ENCODE measurements around the gene DPPA2. TPM values are rescaled to one million over a fixed set of nuclear protein-coding genes. Genes with fewer than 3 reads are reported as not detected.

Gene DPPA2, protein sequence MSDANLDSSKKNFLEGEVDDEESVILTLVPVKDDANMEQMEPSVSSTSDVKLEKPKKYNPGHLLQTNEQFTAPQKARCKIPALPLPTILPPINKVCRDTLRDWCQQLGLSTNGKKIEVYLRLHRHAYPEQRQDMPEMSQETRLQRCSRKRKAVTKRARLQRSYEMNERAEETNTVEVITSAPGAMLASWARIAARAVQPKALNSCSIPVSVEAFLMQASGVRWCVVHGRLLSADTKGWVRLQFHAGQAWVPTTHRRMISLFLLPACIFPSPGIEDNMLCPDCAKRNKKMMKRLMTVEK
- total RNA-seq (2021; ENCODE audit: unreplicated experiment) (not detected), Bru-seq, nascent RNA (not detected), BruChase-seq, experiment 1, labeled RNA remaining after a 2-hour chase (not detected), BruChase-seq, experiment 2, labeled RNA remaining after a 6-hour chase (not detected)
- polyA plus RNA-seq (2012; ENCODE audit: insufficient read length), result not detected
- long read RNA-seq, result 0 reads

DNA sequence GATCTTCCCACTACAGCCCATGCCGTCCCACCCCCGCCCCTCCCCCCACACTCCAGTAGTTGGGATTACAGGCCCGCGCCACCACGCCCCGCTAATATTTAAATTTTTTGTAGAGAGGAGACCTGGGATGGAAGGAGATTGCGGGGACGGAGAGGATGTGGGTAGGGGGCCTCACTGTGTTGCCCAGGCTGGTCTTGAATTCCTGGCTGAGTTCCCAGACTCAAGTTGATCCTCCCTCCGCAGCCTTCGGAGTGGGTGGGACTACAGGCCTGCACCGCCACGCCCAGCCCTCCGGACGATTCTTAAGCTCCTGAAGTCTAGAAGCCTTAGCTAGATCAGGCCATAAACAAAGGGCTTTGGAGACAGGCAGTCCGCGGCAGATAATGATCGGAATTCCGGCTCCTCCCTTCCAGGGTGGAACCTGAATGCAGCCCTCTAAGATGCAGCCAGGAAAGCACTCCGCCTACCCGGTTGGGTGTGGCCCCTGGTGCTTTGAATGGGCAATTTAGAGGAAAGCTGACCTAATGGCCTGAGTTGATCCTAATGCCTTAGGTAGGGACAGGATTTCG, at the start of gene DPPA2:
TSS of gene DPPA2 (minus strand) at position 356 of the 569 bp plus-strand sequence. CDS start 1,975 bp downstream, outside the sequence.
- ATAC-seq (no peak), DNase-seq (ENCODE audit: low read depth, low spot score) (no peak)
- CTCF ChIA-PET, result interaction anchor here (1.0 kb wide), 1 partner anchor 83 kb away, joined by 9 read pairs; no protein-coding TSS in a partner anchor
- Histone ChIP-seq H3K4me1 (ENCODE audit: control insufficient read depth, insufficient read depth, low read length) (no peaks in the 10 kb centered on the region), H3K4me3 (ENCODE audit: low read depth in 2 of 2, low read length in 2 of 2) (no peak within 1 kb of the TSS), H3K36me3 (ENCODE audit: control insufficient read depth, insufficient read depth, low read length) (no peaks in the 10 kb centered on the region), H3K9me3 (ENCODE audit: control insufficient read depth, insufficient read depth, low read depth, low read length) (no peaks in the 10 kb centered on the region), H3K27me3 (ENCODE audit: control insufficient read depth, insufficient read depth, low read length) (no peaks in the 10 kb centered on the region), H3K27ac (ENCODE audit: low read length) (no peak within 1 kb of the TSS)
- intact Hi-C loops (cut with micrococcal nuclease; ENCODE audit: unreplicated experiment), result no loop called here
- BruUV-seq (replicated peaks), result no TSS peak
- in situ Hi-C loops (cut with HindIII; ENCODE audit: low pct_unique_long_range_greater_than_20kb, low sequenced_read_pairs), result no loop called here
- POLR2A ChIA-PET, result no interaction called here
- TF ChIP-seq POLR2AphosphoS5 (IDR thresholded peaks at IDR 0.05; ENCODE audit: low read depth, low read length), result no peak
- TF ChIP-seq TCF7L2 (IDR thresholded peaks at IDR 0.05; ENCODE audit: low read depth, low read length), result no peak
- TF ChIP-seq, protein P1, sequence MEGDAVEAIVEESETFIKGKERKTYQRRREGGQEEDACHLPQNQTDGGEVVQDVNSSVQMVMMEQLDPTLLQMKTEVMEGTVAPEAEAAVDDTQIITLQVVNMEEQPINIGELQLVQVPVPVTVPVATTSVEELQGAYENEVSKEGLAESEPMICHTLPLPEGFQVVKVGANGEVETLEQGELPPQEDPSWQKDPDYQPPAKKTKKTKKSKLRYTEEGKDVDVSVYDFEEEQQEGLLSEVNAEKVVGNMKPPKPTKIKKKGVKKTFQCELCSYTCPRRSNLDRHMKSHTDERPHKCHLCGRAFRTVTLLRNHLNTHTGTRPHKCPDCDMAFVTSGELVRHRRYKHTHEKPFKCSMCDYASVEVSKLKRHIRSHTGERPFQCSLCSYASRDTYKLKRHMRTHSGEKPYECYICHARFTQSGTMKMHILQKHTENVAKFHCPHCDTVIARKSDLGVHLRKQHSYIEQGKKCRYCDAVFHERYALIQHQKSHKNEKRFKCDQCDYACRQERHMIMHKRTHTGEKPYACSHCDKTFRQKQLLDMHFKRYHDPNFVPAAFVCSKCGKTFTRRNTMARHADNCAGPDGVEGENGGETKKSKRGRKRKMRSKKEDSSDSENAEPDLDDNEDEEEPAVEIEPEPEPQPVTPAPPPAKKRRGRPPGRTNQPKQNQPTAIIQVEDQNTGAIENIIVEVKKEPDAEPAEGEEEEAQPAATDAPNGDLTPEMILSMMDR (IDR thresholded peaks at IDR 0.05), result no peak
- TF ChIP-seq, protein P2, sequence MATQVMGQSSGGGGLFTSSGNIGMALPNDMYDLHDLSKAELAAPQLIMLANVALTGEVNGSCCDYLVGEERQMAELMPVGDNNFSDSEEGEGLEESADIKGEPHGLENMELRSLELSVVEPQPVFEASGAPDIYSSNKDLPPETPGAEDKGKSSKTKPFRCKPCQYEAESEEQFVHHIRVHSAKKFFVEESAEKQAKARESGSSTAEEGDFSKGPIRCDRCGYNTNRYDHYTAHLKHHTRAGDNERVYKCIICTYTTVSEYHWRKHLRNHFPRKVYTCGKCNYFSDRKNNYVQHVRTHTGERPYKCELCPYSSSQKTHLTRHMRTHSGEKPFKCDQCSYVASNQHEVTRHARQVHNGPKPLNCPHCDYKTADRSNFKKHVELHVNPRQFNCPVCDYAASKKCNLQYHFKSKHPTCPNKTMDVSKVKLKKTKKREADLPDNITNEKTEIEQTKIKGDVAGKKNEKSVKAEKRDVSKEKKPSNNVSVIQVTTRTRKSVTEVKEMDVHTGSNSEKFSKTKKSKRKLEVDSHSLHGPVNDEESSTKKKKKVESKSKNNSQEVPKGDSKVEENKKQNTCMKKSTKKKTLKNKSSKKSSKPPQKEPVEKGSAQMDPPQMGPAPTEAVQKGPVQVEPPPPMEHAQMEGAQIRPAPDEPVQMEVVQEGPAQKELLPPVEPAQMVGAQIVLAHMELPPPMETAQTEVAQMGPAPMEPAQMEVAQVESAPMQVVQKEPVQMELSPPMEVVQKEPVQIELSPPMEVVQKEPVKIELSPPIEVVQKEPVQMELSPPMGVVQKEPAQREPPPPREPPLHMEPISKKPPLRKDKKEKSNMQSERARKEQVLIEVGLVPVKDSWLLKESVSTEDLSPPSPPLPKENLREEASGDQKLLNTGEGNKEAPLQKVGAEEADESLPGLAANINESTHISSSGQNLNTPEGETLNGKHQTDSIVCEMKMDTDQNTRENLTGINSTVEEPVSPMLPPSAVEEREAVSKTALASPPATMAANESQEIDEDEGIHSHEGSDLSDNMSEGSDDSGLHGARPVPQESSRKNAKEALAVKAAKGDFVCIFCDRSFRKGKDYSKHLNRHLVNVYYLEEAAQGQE (IDR thresholded peaks at IDR 0.05; ENCODE audit: insufficient read depth in 1 of 2, low read depth in 2 of 2, low read length in 1 of 2), result no peak
- TF ChIP-seq SIN3A (IDR thresholded peaks at IDR 0.05; ENCODE audit: borderline replicate concordance, insufficient read depth, low read depth, low read length), result no peak

DNA sequence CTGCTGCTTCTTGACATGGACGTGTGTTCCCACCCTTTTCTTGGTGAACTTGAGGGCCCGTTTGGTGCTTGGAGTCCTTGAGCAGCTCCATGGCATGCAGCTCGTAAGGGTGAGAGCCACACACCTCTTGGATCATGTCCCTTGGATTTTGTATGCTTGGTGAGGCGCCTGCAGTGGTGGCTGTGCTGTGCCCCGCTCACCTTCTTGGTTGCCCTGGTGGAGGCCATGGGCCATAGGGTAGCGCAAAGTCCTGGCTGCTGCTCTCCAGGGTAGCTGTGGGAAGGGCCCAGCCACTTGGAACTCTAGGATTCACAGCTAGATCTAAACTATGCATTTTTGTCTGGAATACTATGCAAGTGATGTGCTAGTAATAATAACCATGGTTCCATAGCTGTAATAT, 47.8 kb upstream of the DPPA2 start:
- DNase-seq (ENCODE audit: low read depth, low spot score), result no peak
- Histone ChIP-seq H3K4me1 (ENCODE audit: control insufficient read depth, insufficient read depth, low read length) (no peaks in the 10 kb centered on the region), H3K36me3 (ENCODE audit: control insufficient read depth, insufficient read depth, low read length) (no peaks in the 10 kb centered on the region), H3K27me3 (ENCODE audit: control insufficient read depth, insufficient read depth, low read length) (no peaks in the 10 kb centered on the region), H3K4me3 (ENCODE audit: low read depth in 2 of 2, low read length in 2 of 2) (no peak overlapping the region), H3K27ac (ENCODE audit: low read length) (no peak overlapping the region), H3K9me3 (ENCODE audit: control insufficient read depth, insufficient read depth, low read depth, low read length) (no peaks in the 10 kb centered on the region)
- TF ChIP-seq, protein P1 (IDR thresholded peaks at IDR 0.05), result no peak
- TF ChIP-seq POLR2AphosphoS5 (IDR thresholded peaks at IDR 0.05; ENCODE audit: low read depth, low read length) (no peak), TCF7L2 (IDR thresholded peaks at IDR 0.05; ENCODE audit: low read depth, low read length) (no peak), SIN3A (IDR thresholded peaks at IDR 0.05; ENCODE audit: borderline replicate concordance, insufficient read depth, low read depth, low read length) (no peak)
- TF ChIP-seq, protein P2 (IDR thresholded peaks at IDR 0.05; ENCODE audit: insufficient read depth in 1 of 2, low read depth in 2 of 2, low read length in 1 of 2), result no peak
- no peak for ATAC-seq
- BruUV-seq (replicated peaks), result no TSS peak
- ChIA-PET POLR2A (no interaction called here), CTCF (interaction anchor here (0.6 kb wide), 1 partner anchor 9 kb away, joined by 12 read pairs; no protein-coding TSS in a partner anchor)
- in situ Hi-C loops (cut with HindIII; ENCODE audit: low pct_unique_long_range_greater_than_20kb, low sequenced_read_pairs) (no loop called here), intact Hi-C loops (cut with micrococcal nuclease; ENCODE audit: unreplicated experiment) (loop anchor here (10.0 kb wide), 1 partner anchor 89 kb away; no protein-coding TSS in a partner anchor)

Data from Panc1 (cell line).